CD4-positive, alpha-beta T cell (primary cell): ENCODE results near the gene MEI4. TPM values are rescaled to one million over a fixed set of nuclear protein-coding genes. Genes with fewer than 3 reads are reported as not detected.

Experiments used
- ATAC-seq: fragments of 200-7000 bp; cut with Tn5 transposase; one replicate; pipeline ENCODE4 v1.10.0; 2022; ENCODE audit warnings: mild to moderate bottlenecking; ENCODE audit not compliant: poor library complexity
- CTCF ChIA-PET: fragments of 350-600 bp; sonication (Branson Sonifier 250); formaldehyde crosslinking; loops from one replicate; lab custom pipeline; 2021; ENCODE audit warnings: antibody characterized with exemption, inconsistent platforms; lab: Charles Lee
- POLR2A ChIA-PET: fragments of 350-600 bp; sonication (Branson Sonifier 250); formaldehyde crosslinking; loops from one replicate; lab custom pipeline; 2021; ENCODE audit warnings: antibody characterized with exemption, inconsistent platforms; lab: Charles Lee
- DNase-seq, 14 experiments: peaks; one replicate each; pipeline ENCODE4 v3.0.0-alpha.2; 2013 to 2020; ENCODE audit warnings: mixed read lengths in 2 of 14
- H3K27ac ChIP-seq, 2 donors: one replicate each; pipeline versions ENCODE4 v1.5.1 to v1.7.0; 2013; ENCODE audit warnings: low read length in 2 of 2, low read depth in 1 of 2, mild to moderate bottlenecking in 1 of 2
- H3K27me3 ChIP-seq, 2 experiments: 1 replicate in 1 of 2; 2 replicates in 1 of 2; pipeline versions ENCODE4 v1.6.1 to v1.7.0; 2013; ENCODE audit warnings: low read length in 2 of 2, control low read depth in 1 of 2, mild to moderate bottlenecking in 1 of 2, moderate library complexity in 1 of 2; ENCODE audit not compliant: insufficient read depth in 2 of 2, control insufficient read depth in 1 of 2
- H3K36me3 ChIP-seq: one replicate; pipeline ENCODE4 v1.6.1; 2013; ENCODE audit warnings: low read length, control low read depth; ENCODE audit not compliant: insufficient read depth
- H3K4me1 ChIP-seq: one replicate; pipeline ENCODE4 v1.6.1; 2013; ENCODE audit warnings: low read length, control low read depth; ENCODE audit not compliant: insufficient read depth
- H3K4me3 ChIP-seq: one replicate; pipeline ENCODE4 v1.5.1; 2013; ENCODE audit warnings: mild to moderate bottlenecking, low read length, moderate library complexity
- H3K9me3 ChIP-seq, 2 experiments: 1 replicate in 1 of 2; 2 replicates in 1 of 2; pipeline versions ENCODE4 v1.6.1 to v1.7.0; 2013; ENCODE audit warnings: low read length in 2 of 2, mild to moderate bottlenecking in 2 of 2, control low read depth in 1 of 2, moderate library complexity in 1 of 2; ENCODE audit not compliant: control insufficient read depth in 1 of 2, insufficient read depth in 1 of 2
- H3K27ac Mint-ChIP-seq: one replicate; pipeline ENCODE4 v1.8.0; 2020; ENCODE audit warnings: mixed read lengths
- H3K27me3 Mint-ChIP-seq: one replicate; pipeline ENCODE4 v1.8.0; 2021; ENCODE audit warnings: mixed read lengths
- H3K36me3 Mint-ChIP-seq: one replicate; pipeline ENCODE4 v1.8.0; 2021; ENCODE audit warnings: low read depth, mixed read lengths
- H3K4me1 Mint-ChIP-seq: one replicate; pipeline ENCODE4 v1.8.0; 2021; ENCODE audit warnings: low read depth, mixed read lengths
- H3K4me3 Mint-ChIP-seq: one replicate; pipeline ENCODE4 v1.8.0; 2020; ENCODE audit warnings: mild to moderate bottlenecking, mixed read lengths
- H3K9me3 Mint-ChIP-seq: one replicate; pipeline ENCODE4 v1.8.0; 2020; ENCODE audit warnings: mixed read lengths
- intact Hi-C, 2 experiments: fragments of 100-400 bp; cut with DNase I in 1 of 2; cut with micrococcal nuclease in 1 of 2; formaldehyde crosslinking; loops; one replicate each; pipeline versions ENCODE4 v1.15.1 to v1.9.0; 2023 to 2025; cut with DNase I, micrococcal nuclease
- total RNA-seq, 174 experiments: library from RNA in 2 of 174; stranded (reverse) in 2 of 174; gene quantifications; one replicate each; pipeline ENCODE4 v1.2.3 and lab custom pipeline; 2021 to 2026
- TF ChIP-seq, protein P1 (sequence below): fragments of 200-600 bp; IDR thresholded peaks from one replicate; pipeline ENCODE4 v1.8.0; 2022; ENCODE audit warnings: antibody characterized with exemption, mild to moderate bottlenecking

The MEI4 gene
- total RNA-seq, 2 experiments from 2014 or later, result not detected

DNA sequence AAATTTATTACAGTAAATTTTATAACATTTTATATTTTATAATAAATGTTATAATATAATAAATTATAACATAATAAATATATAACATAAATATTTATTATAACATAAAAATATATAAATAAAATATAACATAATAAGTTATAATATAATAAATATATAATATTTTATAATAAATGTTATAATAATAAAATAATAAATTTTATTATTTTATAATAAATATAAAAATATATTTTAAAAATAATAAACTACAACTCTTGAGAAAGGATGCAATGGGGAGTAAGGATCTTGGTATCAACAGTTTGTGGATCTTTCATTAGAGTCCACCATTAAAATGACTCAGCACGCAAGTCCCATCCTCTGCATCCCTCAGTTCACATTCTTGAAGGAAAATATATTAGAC, 312.6 kb downstream of the MEI4 start:
- no peaks in the 10 kb centered on the region for H3K27me3 Mint-ChIP-seq
- no peaks in the 10 kb centered on the region for H3K4me1 Mint-ChIP-seq
- Histone ChIP-seq H3K27ac (no peak overlapping the region), H3K4me1 (no peaks in the 10 kb centered on the region), H3K9me3 (peaks cover 6 to 7% of the 10 kb centered on the region in 2 experiments), H3K27me3 (no peaks in the 10 kb centered on the region), H3K36me3 (no peaks in the 10 kb centered on the region), H3K4me3 (no peak overlapping the region)
- no peak overlapping the region for H3K27ac Mint-ChIP-seq
- DNase-seq (no peak), ATAC-seq (no peak)
- ChIA-PET CTCF (no interaction called here), POLR2A (no interaction called here)
- intact Hi-C loops, result no loop called here
- H3K36me3 Mint-ChIP-seq, result no peaks in the 10 kb centered on the region
- TF ChIP-seq, protein P1, sequence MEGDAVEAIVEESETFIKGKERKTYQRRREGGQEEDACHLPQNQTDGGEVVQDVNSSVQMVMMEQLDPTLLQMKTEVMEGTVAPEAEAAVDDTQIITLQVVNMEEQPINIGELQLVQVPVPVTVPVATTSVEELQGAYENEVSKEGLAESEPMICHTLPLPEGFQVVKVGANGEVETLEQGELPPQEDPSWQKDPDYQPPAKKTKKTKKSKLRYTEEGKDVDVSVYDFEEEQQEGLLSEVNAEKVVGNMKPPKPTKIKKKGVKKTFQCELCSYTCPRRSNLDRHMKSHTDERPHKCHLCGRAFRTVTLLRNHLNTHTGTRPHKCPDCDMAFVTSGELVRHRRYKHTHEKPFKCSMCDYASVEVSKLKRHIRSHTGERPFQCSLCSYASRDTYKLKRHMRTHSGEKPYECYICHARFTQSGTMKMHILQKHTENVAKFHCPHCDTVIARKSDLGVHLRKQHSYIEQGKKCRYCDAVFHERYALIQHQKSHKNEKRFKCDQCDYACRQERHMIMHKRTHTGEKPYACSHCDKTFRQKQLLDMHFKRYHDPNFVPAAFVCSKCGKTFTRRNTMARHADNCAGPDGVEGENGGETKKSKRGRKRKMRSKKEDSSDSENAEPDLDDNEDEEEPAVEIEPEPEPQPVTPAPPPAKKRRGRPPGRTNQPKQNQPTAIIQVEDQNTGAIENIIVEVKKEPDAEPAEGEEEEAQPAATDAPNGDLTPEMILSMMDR, result no peak
- H3K9me3 Mint-ChIP-seq, result peaks cover 4% of the 10 kb centered on the region
- no peak overlapping the region for H3K4me3 Mint-ChIP-seq

DNA sequence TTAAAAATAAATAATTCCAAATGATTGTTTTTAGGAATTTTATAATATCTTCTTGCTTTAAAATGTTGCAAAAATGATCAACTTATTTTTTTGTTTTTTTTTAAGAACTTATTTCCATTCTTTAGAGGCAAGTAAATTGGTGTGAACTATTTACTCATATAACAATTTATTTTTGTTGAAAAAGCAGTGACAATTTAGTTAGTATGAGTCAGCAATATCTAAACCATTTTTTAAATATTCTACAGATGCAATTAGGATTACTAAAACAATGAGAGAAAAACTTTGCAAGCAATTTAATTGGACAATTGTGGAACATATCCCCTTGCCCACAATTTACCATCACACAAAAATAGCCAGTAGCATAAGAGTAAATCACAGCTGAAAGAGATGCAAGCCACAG, 319.5 kb downstream of the MEI4 start:
- DNase-seq (no peak), ATAC-seq (no peak)
- H3K36me3 ChIP-seq, result no peaks in the 10 kb centered on the region
- Mint-ChIP-seq H3K4me1 (no peaks in the 10 kb centered on the region), H3K4me3 (no peak overlapping the region), H3K36me3 (no peaks in the 10 kb centered on the region), H3K9me3 (peaks cover 4% of the 10 kb centered on the region), H3K27me3 (no peaks in the 10 kb centered on the region), H3K27ac (no peak overlapping the region)
- POLR2A ChIA-PET, result no interaction called here
- H3K4me1 ChIP-seq, result no peaks in the 10 kb centered on the region
- H3K27me3 ChIP-seq, result no peaks in the 10 kb centered on the region
- H3K27ac ChIP-seq, result no peak overlapping the region
- no peak overlapping the region for H3K4me3 ChIP-seq
- peaks cover 0 to 3% of the 10 kb centered on the region in 2 experiments for H3K9me3 ChIP-seq
- CTCF ChIA-PET, result no interaction called here
- TF ChIP-seq, protein P1, result no peak
- intact Hi-C loops, result no loop called here

Other genes with a start within 250 kb of the MEI4 start
- not detected for gene HTR1B, start 189.5 kb upstream of the MEI4 start, total RNA-seq